Measurements from ENCODE around the gene CAPZA2. TPM values are rescaled to one million over a fixed set of nuclear protein-coding genes. Genes with fewer than 3 reads are reported as not detected.

Gene CAPZA2
- total RNA-seq, 1 experiment from 2014 or later: 57.7 TPM

DNA sequence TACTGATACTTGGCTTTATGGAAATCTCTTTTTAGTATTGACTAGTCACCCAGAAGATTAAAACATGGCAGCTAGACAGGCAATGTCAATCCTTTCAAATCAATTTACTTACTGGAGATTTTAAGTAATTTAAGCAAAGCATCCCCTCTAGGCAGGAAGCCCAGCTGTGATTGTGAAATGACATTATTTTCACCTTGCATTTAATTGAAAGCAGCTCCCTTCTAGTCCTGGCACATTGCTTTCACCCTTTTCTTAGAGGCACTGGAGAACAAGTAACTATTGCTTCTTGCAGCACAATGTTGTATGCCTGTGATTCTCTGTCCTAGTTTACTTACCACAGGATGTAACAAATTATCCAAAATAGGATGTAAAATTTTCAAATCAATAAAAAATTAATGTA is 104.2 kb downstream of the CAPZA2 start:
- no peak overlapping the region for H3K4me2 ChIP-seq (ENCODE audit: low read length)
- ATAC-seq (no peak), DNase-seq (no peak)
- no peaks in the 10 kb centered on the region for H3K9me3 ChIP-seq (ENCODE audit: low read length)
- no peaks in the 10 kb centered on the region for H3K9me2 ChIP-seq (replicated peaks; ENCODE audit: low read length)
- peaks cover 64% of the 10 kb centered on the region for H3K79me2 ChIP-seq (ENCODE audit: low read length)
- no peak overlapping the region for H3K4me3 ChIP-seq (ENCODE audit: low read length)
- H3F3A ChIP-seq (ENCODE audit: low read length, unreplicated experiment): no peaks in the 10 kb centered on the region
- intact Hi-C loops (cut with micrococcal nuclease): loop anchor here (2.0 kb wide), 1 partner anchor 18 kb away; no protein-coding TSS in a partner anchor
- H2AFZ ChIP-seq (ENCODE audit: low read length): no peak overlapping the region
- H3K9ac ChIP-seq (ENCODE audit: low read length): no peak overlapping the region
- no peak for TF ChIP-seq EZH2 (IDR thresholded peaks at IDR 0.05; ENCODE audit: low read length, unreplicated experiment)
- no peak for TF ChIP-seq EZH2phosphoT487 (IDR thresholded peaks at IDR 0.05; ENCODE audit: borderline replicate concordance, low read length)
- TF ChIP-seq, protein P1, sequence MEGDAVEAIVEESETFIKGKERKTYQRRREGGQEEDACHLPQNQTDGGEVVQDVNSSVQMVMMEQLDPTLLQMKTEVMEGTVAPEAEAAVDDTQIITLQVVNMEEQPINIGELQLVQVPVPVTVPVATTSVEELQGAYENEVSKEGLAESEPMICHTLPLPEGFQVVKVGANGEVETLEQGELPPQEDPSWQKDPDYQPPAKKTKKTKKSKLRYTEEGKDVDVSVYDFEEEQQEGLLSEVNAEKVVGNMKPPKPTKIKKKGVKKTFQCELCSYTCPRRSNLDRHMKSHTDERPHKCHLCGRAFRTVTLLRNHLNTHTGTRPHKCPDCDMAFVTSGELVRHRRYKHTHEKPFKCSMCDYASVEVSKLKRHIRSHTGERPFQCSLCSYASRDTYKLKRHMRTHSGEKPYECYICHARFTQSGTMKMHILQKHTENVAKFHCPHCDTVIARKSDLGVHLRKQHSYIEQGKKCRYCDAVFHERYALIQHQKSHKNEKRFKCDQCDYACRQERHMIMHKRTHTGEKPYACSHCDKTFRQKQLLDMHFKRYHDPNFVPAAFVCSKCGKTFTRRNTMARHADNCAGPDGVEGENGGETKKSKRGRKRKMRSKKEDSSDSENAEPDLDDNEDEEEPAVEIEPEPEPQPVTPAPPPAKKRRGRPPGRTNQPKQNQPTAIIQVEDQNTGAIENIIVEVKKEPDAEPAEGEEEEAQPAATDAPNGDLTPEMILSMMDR (conservative IDR thresholded peaks at IDR 0.05; ENCODE audit: low read depth, low read length): no peak
- H3K36me3 ChIP-seq (ENCODE audit: low read depth, low read length): no peaks in the 10 kb centered on the region
- H4K20me1 ChIP-seq (ENCODE audit: low read length): no peaks in the 10 kb centered on the region
- H3K4me1 ChIP-seq (ENCODE audit: insufficient read depth, low read length): peaks cover 11% of the 10 kb centered on the region
- CTCF ChIA-PET: no interaction called here
- H3K27ac ChIP-seq (ENCODE audit: low read length): no peak overlapping the region
- BruUV-seq (replicated peaks): no TSS peak
- H3K27me3 ChIP-seq (ENCODE audit: low read length): no peaks in the 10 kb centered on the region
- POLR2A ChIA-PET (ENCODE audit: unreplicated experiment): no interaction called here

DNA sequence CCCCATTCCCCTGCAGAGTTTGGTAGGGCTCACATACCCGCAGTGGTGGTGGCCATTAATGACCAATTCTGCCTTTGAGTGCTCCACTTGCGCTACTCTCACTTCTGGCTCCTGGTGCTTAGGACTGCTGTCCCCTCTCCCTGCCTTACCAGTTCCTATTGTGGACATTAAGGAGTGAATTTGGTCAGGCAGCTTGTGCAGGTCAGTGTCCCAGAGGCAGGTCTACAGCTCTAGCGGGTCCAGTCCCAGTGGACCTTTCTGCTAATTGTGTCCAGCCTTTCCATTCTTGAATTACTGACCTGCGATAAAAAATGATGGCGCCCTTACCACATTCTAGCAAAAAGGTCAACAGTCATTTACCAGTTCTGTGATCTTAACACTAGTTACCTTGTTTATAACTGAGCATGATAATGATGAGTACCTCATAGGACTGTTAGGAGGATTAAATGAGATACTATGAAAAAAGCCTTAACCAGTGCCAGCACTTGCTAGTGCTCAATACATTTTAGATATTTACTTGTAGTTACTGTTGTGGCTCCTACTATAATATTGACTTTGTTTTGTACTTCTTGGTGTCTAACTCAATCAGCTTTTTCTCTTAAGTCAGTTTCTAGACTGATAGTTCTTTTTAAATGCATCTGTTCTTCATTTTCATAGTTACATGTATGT is 105.0 kb downstream of the CAPZA2 start:
- Histone ChIP-seq H3K9ac (ENCODE audit: low read length) (no peak overlapping the region), H2AFZ (ENCODE audit: low read length) (no peak overlapping the region), H3F3A (ENCODE audit: low read length, unreplicated experiment) (no peaks in the 10 kb centered on the region), H3K9me2 (replicated peaks; ENCODE audit: low read length) (no peaks in the 10 kb centered on the region), H3K4me3 (ENCODE audit: low read length) (no peak overlapping the region), H3K4me2 (ENCODE audit: low read length) (no peak overlapping the region), H3K36me3 (ENCODE audit: low read depth, low read length) (no peaks in the 10 kb centered on the region), H3K79me2 (ENCODE audit: low read length) (peaks cover 62% of the 10 kb centered on the region), H3K27me3 (ENCODE audit: low read length) (no peaks in the 10 kb centered on the region), H3K4me1 (ENCODE audit: insufficient read depth, low read length) (peaks cover 11% of the 10 kb centered on the region), H3K9me3 (ENCODE audit: low read length) (no peaks in the 10 kb centered on the region), H4K20me1 (ENCODE audit: low read length) (no peaks in the 10 kb centered on the region), H3K27ac (ENCODE audit: low read length) (no peak overlapping the region)
- TF ChIP-seq EZH2 (IDR thresholded peaks at IDR 0.05; ENCODE audit: low read length, unreplicated experiment): no peak
- TF ChIP-seq, protein P1 (conservative IDR thresholded peaks at IDR 0.05; ENCODE audit: low read depth, low read length): no peak
- TF ChIP-seq EZH2phosphoT487 (IDR thresholded peaks at IDR 0.05; ENCODE audit: borderline replicate concordance, low read length): no peak
- ChIA-PET CTCF (interaction anchor here (0.7 kb wide), 1 partner anchor 397 kb away, joined by 6 read pairs; no protein-coding TSS in a partner anchor), POLR2A (ENCODE audit: unreplicated experiment) (no interaction called here)
- BruUV-seq (replicated peaks): no TSS peak
- DNase-seq (no peak), ATAC-seq (no peak)
- intact Hi-C loops (cut with micrococcal nuclease): loop anchor here (2.0 kb wide), 1 partner anchor 17 kb away; no protein-coding TSS in a partner anchor

DNA sequence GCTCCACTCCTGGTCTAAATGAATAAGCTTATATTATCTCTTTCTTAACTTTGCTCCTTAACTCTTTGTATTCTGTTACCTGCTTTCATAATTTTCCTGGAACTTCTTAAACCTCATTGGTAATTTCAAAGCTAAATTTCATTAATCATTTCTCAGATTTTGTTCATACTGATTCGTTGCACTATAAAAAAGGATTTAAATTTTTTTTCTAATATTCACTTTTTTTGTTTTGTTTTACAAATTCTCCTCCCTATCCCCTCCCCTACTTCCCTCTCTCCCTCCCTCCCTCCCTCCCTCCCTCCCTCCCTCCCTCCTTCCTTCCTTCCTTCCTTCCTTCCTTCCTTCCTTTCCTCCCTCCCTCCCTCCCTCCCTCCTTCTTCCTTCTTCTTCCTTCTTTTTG is 105.6 kb downstream of the CAPZA2 start:
- POLR2A ChIA-PET (ENCODE audit: unreplicated experiment): no interaction called here
- TF ChIP-seq EZH2phosphoT487 (IDR thresholded peaks at IDR 0.05; ENCODE audit: borderline replicate concordance, low read length) (no peak), EZH2 (IDR thresholded peaks at IDR 0.05; ENCODE audit: low read length, unreplicated experiment) (no peak)
- TF ChIP-seq, protein P1 (conservative IDR thresholded peaks at IDR 0.05; ENCODE audit: low read depth, low read length): no peak
- H3F3A ChIP-seq (ENCODE audit: low read length, unreplicated experiment): no peaks in the 10 kb centered on the region
- no peak overlapping the region for H3K4me3 ChIP-seq (ENCODE audit: low read length)
- CTCF ChIA-PET: interaction anchor here (0.7 kb wide), 1 partner anchor 397 kb away, joined by 6 read pairs; no protein-coding TSS in a partner anchor
- H3K36me3 ChIP-seq (ENCODE audit: low read depth, low read length): no peaks in the 10 kb centered on the region
- intact Hi-C loops (cut with micrococcal nuclease): loop anchor here (2.0 kb wide), 1 partner anchor 17 kb away; no protein-coding TSS in a partner anchor
- H3K9me2 ChIP-seq (replicated peaks; ENCODE audit: low read length): no peaks in the 10 kb centered on the region
- DNase-seq: no peak
- H2AFZ ChIP-seq (ENCODE audit: low read length): no peak overlapping the region
- no peak overlapping the region for H3K9ac ChIP-seq (ENCODE audit: low read length)
- H3K4me2 ChIP-seq (ENCODE audit: low read length): no peak overlapping the region
- H4K20me1 ChIP-seq (ENCODE audit: low read length): no peaks in the 10 kb centered on the region
- no peak for ATAC-seq
- H3K27me3 ChIP-seq (ENCODE audit: low read length): no peaks in the 10 kb centered on the region
- no TSS peak for BruUV-seq (replicated peaks)
- H3K4me1 ChIP-seq (ENCODE audit: insufficient read depth, low read length): peaks cover 11% of the 10 kb centered on the region
- H3K79me2 ChIP-seq (ENCODE audit: low read length): peaks cover 56% of the 10 kb centered on the region
- H3K27ac ChIP-seq (ENCODE audit: low read length): no peak overlapping the region
- H3K9me3 ChIP-seq (ENCODE audit: low read length): no peaks in the 10 kb centered on the region
